Left lung (tissue), 10 donors: Measurements from ENCODE around the gene CTNNA3. TPM values are rescaled to one million over a fixed set of nuclear protein-coding genes. Genes with fewer than 3 reads are reported as not detected.
A peak's percentile ranks its signal among the peaks of the same experiment; 100 is the strongest.

ENCODE experiments used
- ATAC-seq: fragments of 200-7000 bp; cut with Tn5 transposase; one replicate; pipeline ENCODE4 v1.9.1; 2020; ENCODE audit warnings: moderate library complexity
- DNase-seq, 4 donors: peaks; one replicate each; pipeline ENCODE4 v3.0.0-alpha.2; 2013 to 2020
- H3K27ac ChIP-seq, 2 donors: fragments of 200-600 bp; sonication (generic) in 1 of 2; one replicate each; pipeline versions ENCODE4 v1.5.0 to v1.8.0; 2020 to 2021
- H3K27me3 ChIP-seq, 2 donors: fragments of 200-600 bp; sonication (generic) in 1 of 2; one replicate each; pipeline versions ENCODE4 v1.5.0 to v1.8.0; 2020 to 2021
- H3K36me3 ChIP-seq, 2 donors: fragments of 200-600 bp; sonication (generic) in 1 of 2; one replicate each; pipeline versions ENCODE4 v1.5.0 to v1.8.0; 2020 to 2021
- H3K4me1 ChIP-seq, 2 donors: fragments of 200-600 bp; one replicate each; pipeline ENCODE4 v1.8.0; 2021
- H3K4me3 ChIP-seq, 2 donors: fragments of 200-600 bp; sonication (generic) in 1 of 2; one replicate each; pipeline versions ENCODE4 v1.5.0 to v1.8.0; 2020 to 2021; ENCODE audit warnings: mild to moderate bottlenecking in 1 of 2
- H3K9me3 ChIP-seq, 2 donors: fragments of 200-600 bp; sonication (generic) in 1 of 2; one replicate each; pipeline versions ENCODE4 v1.5.0 to v1.8.0; 2020 to 2021
- intact Hi-C, 2 donors: fragments of 100-400 bp; cut with DNase I; formaldehyde crosslinking; loops; one replicate each; pipeline versions ENCODE4 v1.11.2 to v1.14.2; 2022
- polyA plus RNA-seq, 6 donors: library from polyadenylated mRNA; unstranded; fragments of 120-200 nt; gene quantifications; one replicate each; pipeline ENCODE4 v1.2.1, GENCODE V29; 2013; ENCODE audit not compliant: insufficient read length in 6 of 6
- total RNA-seq, 2 donors: library from RNA; stranded (reverse); fragmentation: NEBNext Ultra II Directional; extraction: Animal tissue kit (Norgen Biotek cat#: 25700); gene quantifications; one replicate each; pipeline ENCODE4 v1.2.1, GENCODE V29; 2021
- TF ChIP-seq, protein P1 (sequence below), 2 donors: fragments of 200-600 bp; sonication (generic) in 1 of 2; IDR thresholded peaks; one replicate each; pipeline versions ENCODE4 v1.5.0 to v1.8.0; 2021; ENCODE audit warnings: antibody characterized with exemption in 2 of 2
- donor health status: DM: no; HTN: yes; CAD: no.
- donor health status: DM: no; HTN: no; CAD: no.

The CTNNA3 gene
- total and polyA plus RNA-seq, 8 donors: 1.1 to 8.2 (median 6.6) TPM; not detected in 1

DNA sequence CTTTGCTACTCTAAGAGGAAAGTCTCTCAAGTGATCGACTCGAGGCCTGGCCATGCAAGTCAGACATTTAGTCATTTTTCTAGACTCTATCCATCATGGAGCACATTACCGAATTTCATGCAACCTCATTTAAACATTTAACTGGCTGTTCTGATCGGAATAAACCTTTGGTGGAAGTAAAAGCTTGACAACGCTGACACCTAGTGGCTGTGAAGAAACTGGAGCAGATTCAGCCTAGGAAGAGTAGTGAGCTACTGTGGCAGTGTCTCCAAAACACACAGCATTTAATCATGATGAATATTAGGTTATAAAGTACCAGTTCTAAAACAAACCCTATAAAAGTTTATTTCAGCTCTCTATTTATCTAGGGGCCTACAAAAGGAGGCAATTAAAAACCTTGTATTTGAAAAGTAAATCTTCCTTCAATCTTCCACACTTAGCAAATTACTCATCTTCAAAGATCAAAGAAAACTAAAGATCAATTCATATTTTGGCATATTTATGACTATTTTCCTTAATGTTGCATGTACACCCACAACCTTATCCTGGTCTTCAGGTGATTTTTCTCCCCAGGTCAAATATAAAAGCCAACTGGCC, 175.0 kb downstream of the CTNNA3 start:
- Histone ChIP-seq H3K4me1 (no peaks in the 10 kb centered on the region), H3K27me3 (no peaks in the 10 kb centered on the region), H3K9me3 (no peaks in the 10 kb centered on the region), H3K4me3 (no peak overlapping the region), H3K27ac (no peak overlapping the region), H3K36me3 (no peaks in the 10 kb centered on the region)
- intact Hi-C loops: no loop called here
- TF ChIP-seq, protein P1, sequence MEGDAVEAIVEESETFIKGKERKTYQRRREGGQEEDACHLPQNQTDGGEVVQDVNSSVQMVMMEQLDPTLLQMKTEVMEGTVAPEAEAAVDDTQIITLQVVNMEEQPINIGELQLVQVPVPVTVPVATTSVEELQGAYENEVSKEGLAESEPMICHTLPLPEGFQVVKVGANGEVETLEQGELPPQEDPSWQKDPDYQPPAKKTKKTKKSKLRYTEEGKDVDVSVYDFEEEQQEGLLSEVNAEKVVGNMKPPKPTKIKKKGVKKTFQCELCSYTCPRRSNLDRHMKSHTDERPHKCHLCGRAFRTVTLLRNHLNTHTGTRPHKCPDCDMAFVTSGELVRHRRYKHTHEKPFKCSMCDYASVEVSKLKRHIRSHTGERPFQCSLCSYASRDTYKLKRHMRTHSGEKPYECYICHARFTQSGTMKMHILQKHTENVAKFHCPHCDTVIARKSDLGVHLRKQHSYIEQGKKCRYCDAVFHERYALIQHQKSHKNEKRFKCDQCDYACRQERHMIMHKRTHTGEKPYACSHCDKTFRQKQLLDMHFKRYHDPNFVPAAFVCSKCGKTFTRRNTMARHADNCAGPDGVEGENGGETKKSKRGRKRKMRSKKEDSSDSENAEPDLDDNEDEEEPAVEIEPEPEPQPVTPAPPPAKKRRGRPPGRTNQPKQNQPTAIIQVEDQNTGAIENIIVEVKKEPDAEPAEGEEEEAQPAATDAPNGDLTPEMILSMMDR (IDR thresholded peaks at IDR 0.05): peak; percentile 51 to 63
- ATAC-seq: peak; percentile 87
- DNase-seq: peak in 2 of 4 donors; percentile 61 to 75

DNA sequence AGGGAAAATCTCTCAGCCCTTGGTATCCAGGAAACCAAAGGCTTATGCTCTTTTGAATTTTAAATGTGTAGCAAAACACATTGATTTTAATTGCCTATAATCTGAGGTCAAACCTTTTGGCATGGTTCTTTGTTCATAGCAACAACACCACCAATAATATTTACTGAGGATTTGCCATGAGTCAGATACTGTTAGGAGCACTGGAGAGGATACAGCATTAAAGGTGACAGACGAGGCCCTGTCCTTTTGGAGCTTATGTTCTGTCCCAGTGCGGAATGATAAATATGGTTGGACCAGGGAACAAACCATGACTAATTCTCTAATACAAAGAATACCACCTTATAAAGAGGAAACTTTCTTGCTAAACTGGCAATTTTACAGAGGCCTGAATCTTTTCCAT, 176.6 kb downstream of the CTNNA3 start:
- no peak for DNase-seq
- H3K4me1 ChIP-seq: no peaks in the 10 kb centered on the region
- intact Hi-C loops: no loop called here
- TF ChIP-seq, protein P1 (IDR thresholded peaks at IDR 0.05): no peak
- H3K4me3 ChIP-seq: no peak overlapping the region
- H3K27ac ChIP-seq: no peak overlapping the region
- H3K27me3 ChIP-seq: no peaks in the 10 kb centered on the region
- no peak for ATAC-seq
- no peaks in the 10 kb centered on the region for H3K36me3 ChIP-seq
- H3K9me3 ChIP-seq: no peaks in the 10 kb centered on the region

DNA sequence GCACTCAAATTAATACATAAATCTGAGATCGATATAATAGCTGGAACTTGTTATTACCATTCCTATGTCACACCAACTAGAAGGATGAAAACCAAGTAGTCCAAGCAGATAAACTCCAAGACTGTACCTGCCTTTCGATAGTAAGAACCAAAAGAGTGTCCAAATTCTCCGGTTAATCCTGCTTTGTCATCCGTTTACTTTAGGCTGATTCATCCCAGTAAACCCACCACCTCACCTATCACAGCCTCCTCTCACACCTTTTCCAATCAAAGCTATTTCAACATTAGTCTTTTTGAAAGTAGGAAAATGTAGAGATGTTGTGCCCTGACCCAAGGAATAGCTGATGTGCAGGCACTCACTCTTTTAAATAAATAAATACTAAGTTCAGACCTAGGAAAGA, 177.2 kb downstream of the CTNNA3 start:
- no peaks in the 10 kb centered on the region for H3K36me3 ChIP-seq
- no peak for DNase-seq
- intact Hi-C loops: no loop called here
- no peaks in the 10 kb centered on the region for H3K9me3 ChIP-seq
- no peaks in the 10 kb centered on the region for H3K27me3 ChIP-seq
- no peak overlapping the region for H3K27ac ChIP-seq
- TF ChIP-seq, protein P1 (IDR thresholded peaks at IDR 0.05): no peak
- no peak for ATAC-seq
- no peak overlapping the region for H3K4me3 ChIP-seq
- no peaks in the 10 kb centered on the region for H3K4me1 ChIP-seq

DNA sequence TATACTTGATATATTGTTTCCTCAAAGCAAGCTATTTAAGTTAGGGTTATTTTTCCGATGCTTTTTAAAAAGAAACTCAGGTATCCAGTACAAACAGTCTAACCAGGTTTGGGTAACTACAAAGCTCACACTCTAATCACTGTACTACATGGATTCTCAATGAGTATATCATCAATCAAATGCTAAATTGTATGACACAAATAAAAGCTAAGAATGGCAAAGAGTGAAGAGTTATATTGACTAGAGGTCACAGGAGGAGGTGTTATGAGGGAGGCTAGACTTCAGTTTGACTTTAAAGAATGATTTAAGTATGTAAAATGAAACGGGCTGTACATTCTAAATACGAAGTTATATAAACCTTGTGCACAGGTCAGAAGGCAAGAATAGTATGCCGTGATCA, 178.0 kb downstream of the CTNNA3 start:
- intact Hi-C loops: no loop called here
- DNase-seq: no peak

DNA sequence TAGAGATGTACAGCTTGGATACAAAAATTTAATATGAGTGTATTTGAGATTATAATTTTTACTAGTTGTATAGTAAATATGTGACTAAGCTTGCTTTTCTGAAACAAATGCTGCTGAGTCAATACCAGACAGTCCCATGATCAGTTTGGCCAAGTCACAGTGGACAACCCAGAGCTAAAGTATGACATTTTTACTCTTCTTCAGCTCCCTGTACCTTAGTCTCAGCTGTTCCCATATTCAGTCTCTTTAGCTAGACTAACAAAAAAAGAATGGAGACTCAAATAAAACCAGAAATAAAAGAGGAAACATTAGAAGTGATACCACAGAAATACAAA, 189.3 kb downstream of the CTNNA3 start:
- intact Hi-C loops: no loop called here
- H3K27me3 ChIP-seq: no peaks in the 10 kb centered on the region
- H3K4me3 ChIP-seq: no peak overlapping the region
- H3K4me1 ChIP-seq: no peaks in the 10 kb centered on the region
- TF ChIP-seq, protein P1 (IDR thresholded peaks at IDR 0.05): no peak
- H3K36me3 ChIP-seq: no peaks in the 10 kb centered on the region
- H3K9me3 ChIP-seq: peaks cover 0 to 5% of the 10 kb centered on the region in 2 donors
- no peak for ATAC-seq
- no peak overlapping the region for H3K27ac ChIP-seq
- DNase-seq: no peak

More for the DNA sequence above, 178.0 kb downstream of the CTNNA3 start:
- no peaks in the 10 kb centered on the region for H3K4me1 ChIP-seq
- H3K27me3 ChIP-seq: no peaks in the 10 kb centered on the region
- no peak overlapping the region for H3K27ac ChIP-seq
- no peak overlapping the region for H3K4me3 ChIP-seq
- TF ChIP-seq, protein P1 (IDR thresholded peaks at IDR 0.05): no peak
- no peaks in the 10 kb centered on the region for H3K9me3 ChIP-seq
- no peaks in the 10 kb centered on the region for H3K36me3 ChIP-seq
- ATAC-seq: no peak
